Nephron progenitor cell (in vitro differentiated cells): ENCODE data around the gene DAG1.
A peak's percentile ranks its signal among the peaks of the same experiment; 100 is the strongest.

Experiments used
- DNase-seq: peaks from one replicate; pipeline ENCODE4 v3.0.0; 2021
- H3K27ac Mint-ChIP-seq: 2 replicates; pipeline ENCODE4 v1.8.0; 2021; ENCODE audit warnings: mild to moderate bottlenecking, moderate library complexity, mixed read lengths
- H3K27me3 Mint-ChIP-seq: 2 replicates; pipeline ENCODE4 v1.8.0; 2021; ENCODE audit warnings: mild to moderate bottlenecking, low read depth, mixed read lengths; ENCODE audit not compliant: poor library complexity
- H3K36me3 Mint-ChIP-seq: 2 replicates; pipeline ENCODE4 v1.8.0; 2021; ENCODE audit warnings: low read depth, mixed read lengths
- H3K4me1 Mint-ChIP-seq: 2 replicates; pipeline ENCODE4 v1.8.0; 2021; ENCODE audit warnings: mixed read lengths
- H3K4me3 Mint-ChIP-seq: 2 replicates; pipeline ENCODE4 v1.8.0; 2021; ENCODE audit warnings: mild to moderate bottlenecking, moderate library complexity, mixed read lengths
- H3K9me3 Mint-ChIP-seq: 2 replicates; pipeline ENCODE4 v1.8.0; 2021; ENCODE audit warnings: mild to moderate bottlenecking, moderate library complexity, mixed read lengths
- TF ChIP-seq, protein P1 (sequence below): fragments of 200-600 bp; sonication (generic); IDR thresholded peaks from 2 replicates; pipeline ENCODE4 v1.5.0; 2021; ENCODE audit warnings: antibody characterized with exemption

The DAG1 gene

DNA sequence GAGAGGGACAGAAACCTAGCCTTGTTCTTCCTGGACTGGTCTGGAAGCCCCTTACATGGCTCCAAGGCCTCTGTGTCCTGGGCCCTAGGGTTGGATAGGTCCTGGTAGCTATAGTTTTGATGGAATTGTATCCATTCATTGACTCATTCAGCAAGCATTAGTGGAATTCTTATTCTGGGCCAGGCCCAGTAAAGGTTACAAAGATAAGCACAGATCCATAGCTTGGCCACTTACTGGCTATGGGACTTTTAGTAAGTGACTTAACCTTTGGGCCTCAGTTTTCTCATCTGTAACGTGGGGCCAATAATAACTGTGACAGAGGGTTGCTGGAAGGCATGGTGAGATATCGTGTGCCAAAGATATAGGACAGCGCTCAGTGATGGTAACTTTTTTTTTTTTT, 13.6 kb upstream of the DAG1 start:
- TF ChIP-seq, protein P1, sequence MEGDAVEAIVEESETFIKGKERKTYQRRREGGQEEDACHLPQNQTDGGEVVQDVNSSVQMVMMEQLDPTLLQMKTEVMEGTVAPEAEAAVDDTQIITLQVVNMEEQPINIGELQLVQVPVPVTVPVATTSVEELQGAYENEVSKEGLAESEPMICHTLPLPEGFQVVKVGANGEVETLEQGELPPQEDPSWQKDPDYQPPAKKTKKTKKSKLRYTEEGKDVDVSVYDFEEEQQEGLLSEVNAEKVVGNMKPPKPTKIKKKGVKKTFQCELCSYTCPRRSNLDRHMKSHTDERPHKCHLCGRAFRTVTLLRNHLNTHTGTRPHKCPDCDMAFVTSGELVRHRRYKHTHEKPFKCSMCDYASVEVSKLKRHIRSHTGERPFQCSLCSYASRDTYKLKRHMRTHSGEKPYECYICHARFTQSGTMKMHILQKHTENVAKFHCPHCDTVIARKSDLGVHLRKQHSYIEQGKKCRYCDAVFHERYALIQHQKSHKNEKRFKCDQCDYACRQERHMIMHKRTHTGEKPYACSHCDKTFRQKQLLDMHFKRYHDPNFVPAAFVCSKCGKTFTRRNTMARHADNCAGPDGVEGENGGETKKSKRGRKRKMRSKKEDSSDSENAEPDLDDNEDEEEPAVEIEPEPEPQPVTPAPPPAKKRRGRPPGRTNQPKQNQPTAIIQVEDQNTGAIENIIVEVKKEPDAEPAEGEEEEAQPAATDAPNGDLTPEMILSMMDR: no peak
- peaks cover 3% of the 10 kb centered on the region for H3K27me3 Mint-ChIP-seq
- H3K9me3 Mint-ChIP-seq: no peaks in the 10 kb centered on the region
- no peak overlapping the region for H3K4me3 Mint-ChIP-seq
- DNase-seq: no peak
- H3K27ac Mint-ChIP-seq: no peak overlapping the region
- no peaks in the 10 kb centered on the region for H3K36me3 Mint-ChIP-seq
- peaks cover 54% of the 10 kb centered on the region for H3K4me1 Mint-ChIP-seq

DNA sequence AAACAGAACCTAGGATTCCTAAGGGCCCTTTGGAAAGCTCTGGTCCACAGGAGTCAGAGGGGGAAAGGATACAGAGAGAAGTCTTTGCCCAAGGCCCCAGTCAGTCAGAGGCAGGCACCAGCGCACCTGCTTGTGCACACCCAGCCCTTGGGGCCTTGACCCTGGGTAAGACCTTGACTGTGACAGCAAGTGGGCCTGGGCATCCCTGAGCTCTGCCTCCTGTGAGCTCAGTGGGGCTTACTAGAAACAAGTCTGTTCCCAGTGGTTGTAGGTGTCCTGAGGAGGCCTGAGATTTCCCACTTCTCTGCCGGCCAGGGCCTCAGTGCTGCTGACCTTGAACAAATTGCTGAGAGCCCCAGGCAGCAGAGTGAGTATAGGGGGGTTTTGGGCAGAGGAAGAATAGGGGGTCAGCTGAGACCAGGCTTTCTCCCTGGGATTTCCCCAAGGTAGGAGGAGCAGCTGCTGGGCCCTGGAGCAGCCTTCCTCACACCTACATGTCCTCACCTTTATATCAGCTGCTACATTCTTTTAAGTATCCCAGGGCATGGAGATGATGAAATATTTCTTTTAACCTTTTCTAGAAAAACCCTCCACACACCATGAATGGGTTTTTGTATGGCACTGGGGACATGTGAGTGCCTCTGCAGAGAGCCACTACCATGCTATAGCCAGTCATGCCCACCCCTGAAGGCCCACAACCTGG, 9.7 kb upstream of the DAG1 start:
- Mint-ChIP-seq H3K4me1 (peaks cover 54% of the 10 kb centered on the region), H3K27me3 (peaks cover 4% of the 10 kb centered on the region), H3K27ac (no peak overlapping the region), H3K36me3 (no peaks in the 10 kb centered on the region), H3K4me3 (no peak overlapping the region), H3K9me3 (no peaks in the 10 kb centered on the region)
- TF ChIP-seq, protein P1: no peak
- no peak for DNase-seq

DNA sequence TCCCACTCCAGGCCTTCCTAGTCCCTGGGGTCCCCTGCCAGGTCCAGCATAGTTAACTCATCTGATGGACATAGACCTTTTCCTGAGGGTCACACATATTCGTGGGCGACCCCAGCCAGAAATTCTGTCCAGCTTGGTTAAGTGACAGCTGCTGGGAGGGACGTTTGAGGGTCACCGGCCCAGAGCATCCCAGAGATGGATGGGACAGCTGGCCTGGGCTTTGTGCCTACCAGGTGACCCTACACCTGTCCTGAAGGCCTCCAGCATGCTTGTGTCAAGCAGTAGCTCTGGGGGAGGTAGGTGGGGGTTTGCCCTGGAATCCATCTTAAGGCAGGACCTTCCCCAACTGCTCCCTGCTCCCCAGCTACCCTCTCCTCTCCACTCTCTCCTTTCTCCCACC, 9.1 kb upstream of the DAG1 start:
- TF ChIP-seq, protein P1: no peak
- no peaks in the 10 kb centered on the region for H3K36me3 Mint-ChIP-seq
- H3K9me3 Mint-ChIP-seq: no peaks in the 10 kb centered on the region
- no peak for DNase-seq
- peak overlapping the region; percentile 94 for H3K27ac Mint-ChIP-seq
- peaks cover 7% of the 10 kb centered on the region for H3K27me3 Mint-ChIP-seq
- peaks cover 50% of the 10 kb centered on the region for H3K4me1 Mint-ChIP-seq
- peak overlapping the region; percentile 64 for H3K4me3 Mint-ChIP-seq

DNA sequence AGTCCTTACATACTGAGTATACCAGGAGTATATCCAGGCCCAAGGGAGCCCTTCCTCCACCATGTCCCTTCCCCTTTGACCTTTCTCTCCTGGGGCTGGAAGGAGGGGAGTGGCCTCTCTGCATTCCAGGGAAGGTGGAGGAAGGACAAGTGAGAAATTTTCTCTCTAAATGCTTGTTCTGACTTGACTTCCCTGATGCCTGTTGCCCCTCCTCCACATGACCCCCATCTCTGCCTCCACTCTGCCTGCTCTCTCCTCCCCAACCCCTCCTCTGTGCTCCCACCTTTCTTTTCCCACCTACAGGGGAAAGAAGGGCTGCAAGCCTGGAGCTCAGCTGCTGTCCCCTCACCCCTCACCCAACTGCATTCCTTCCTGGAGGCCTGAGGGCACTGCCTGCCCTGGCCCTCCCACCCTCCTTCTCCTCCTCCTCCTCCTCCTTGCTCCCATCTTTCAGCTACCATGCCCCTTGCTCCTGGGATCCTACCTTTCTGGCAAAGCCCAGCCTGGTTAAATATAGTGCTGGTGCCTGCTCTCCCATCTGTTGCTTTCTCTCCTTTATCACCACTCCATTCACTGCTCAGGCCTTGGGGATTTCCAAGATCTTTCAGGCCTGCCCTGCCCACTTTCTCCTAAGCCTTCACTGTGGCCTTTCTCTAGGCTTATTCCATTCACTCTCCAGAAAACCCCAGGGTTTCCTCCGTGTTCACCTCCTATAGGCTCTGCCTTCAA, 8.5 kb upstream of the DAG1 start:
- Mint-ChIP-seq H3K27ac (peak overlapping the region; percentile 94), H3K9me3 (no peaks in the 10 kb centered on the region), H3K36me3 (no peaks in the 10 kb centered on the region), H3K4me3 (peak overlapping the region; percentile 64), H3K4me1 (peaks cover 50% of the 10 kb centered on the region), H3K27me3 (peaks cover 7% of the 10 kb centered on the region)
- TF ChIP-seq, protein P1: no peak
- peak; percentile 34 for DNase-seq

DNA sequence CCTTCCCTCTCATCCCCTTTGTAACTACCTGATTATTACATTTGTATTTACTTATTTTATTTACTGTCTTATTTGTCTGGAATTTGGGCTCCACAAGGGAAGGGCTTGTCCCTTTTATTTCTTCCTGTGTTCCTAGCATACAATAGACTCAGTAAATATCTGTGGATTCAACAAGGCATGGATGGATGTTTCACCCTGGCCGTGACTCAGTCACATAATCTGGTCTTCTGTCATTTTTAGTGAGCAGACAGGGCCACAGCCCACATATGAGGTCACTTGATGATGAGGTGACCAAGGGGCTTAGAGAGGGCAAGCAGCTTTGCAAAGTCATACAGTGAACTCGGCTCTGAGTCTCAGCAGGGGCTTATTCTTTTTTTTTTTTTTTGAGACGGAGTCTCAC, 7.8 kb upstream of the DAG1 start:
- Mint-ChIP-seq H3K27me3 (peaks cover 7% of the 10 kb centered on the region), H3K27ac (peak overlapping the region; percentile 94), H3K4me3 (no peak overlapping the region), H3K36me3 (no peaks in the 10 kb centered on the region), H3K4me1 (peaks cover 50% of the 10 kb centered on the region), H3K9me3 (no peaks in the 10 kb centered on the region)
- no peak for DNase-seq
- TF ChIP-seq, protein P1: no peak
